BE2C (cell line): ENCODE data around the gene KCND3.

Source experiments
- DNase-seq: peaks from one replicate; pipeline ENCODE4 v3.0.0-alpha.2; 2020
- H3K27me3 ChIP-seq: fragments of 250-450 bp; sonication (Bioruptor Pico); 2 replicates; pipeline ENCODE4 v1.5.1; 2020; ENCODE audit warnings: mild to moderate bottlenecking
- H3K36me3 ChIP-seq: fragments of 250-450 bp; sonication (Bioruptor Pico); 2 replicates; pipeline ENCODE4 v1.5.1; 2020; ENCODE audit warnings: mild to moderate bottlenecking
- H3K4me1 ChIP-seq: fragments of 250-450 bp; sonication (Bioruptor Pico); 2 replicates; pipeline ENCODE4 v1.5.1; 2020
- H3K4me3 ChIP-seq: 2 replicates; pipeline ENCODE4 v1.5.1; 2011; ENCODE audit warnings: low read depth, low read length
- H3K9me3 ChIP-seq: fragments of 250-450 bp; sonication (Bioruptor Pico); 2 replicates; pipeline ENCODE4 v1.5.1; 2020
- CTCF ChIP-seq: IDR thresholded peaks from 2 replicates; pipeline ENCODE4 v1.5.1; 2012; ENCODE audit warnings: mild to moderate bottlenecking, low read depth, low read length

KCND3 gene

GRCh38 chr1:111851552-111851951, 137.9 kb downstream of the KCND3 start:
- H3K9me3 ChIP-seq, result no peaks in the 10 kb centered on the region; the same call in 1 of the 2 replicates
- H3K4me1 ChIP-seq, result no peaks in the 10 kb centered on the region
- H3K36me3 ChIP-seq, result no peaks in the 10 kb centered on the region
- no peak for DNase-seq
- no peak for TF ChIP-seq CTCF
- no peaks in the 10 kb centered on the region for H3K27me3 ChIP-seq
- no peak overlapping the region for H3K4me3 ChIP-seq

- Histone ChIP-seq H3K36me3 (no peaks in the 10 kb centered on the region), H3K9me3 (no peaks in the 10 kb centered on the region; the same call in 1 of the 2 replicates), H3K27me3 (no peaks in the 10 kb centered on the region), H3K4me1 (no peaks in the 10 kb centered on the region), H3K4me3 (no peak overlapping the region)
- DNase-seq, result no peak
- TF ChIP-seq CTCF, result no peak
Observed at GRCh38 chr1:111850109-111850508, 139.4 kb downstream of the KCND3 start.

- no peaks in the 10 kb centered on the region for H3K27me3 ChIP-seq
- no peak for DNase-seq
- no peaks in the 10 kb centered on the region for H3K4me1 ChIP-seq
- TF ChIP-seq CTCF, result no peak
- H3K4me3 ChIP-seq, result no peak overlapping the region
- H3K36me3 ChIP-seq, result no peaks in the 10 kb centered on the region
- no peaks in the 10 kb centered on the region; the same call in 1 of the 2 replicates for H3K9me3 ChIP-seq
Observed at GRCh38 chr1:111848852-111849545, 140.5 kb downstream of the KCND3 start.

GRCh38 chr1:111847466-111847865, 142.0 kb downstream of the KCND3 start:
- no peak for TF ChIP-seq CTCF
- Histone ChIP-seq H3K4me3 (no peak overlapping the region), H3K36me3 (no peaks in the 10 kb centered on the region), H3K27me3 (no peaks in the 10 kb centered on the region), H3K9me3 (no peaks in the 10 kb centered on the region; the same call in 1 of the 2 replicates), H3K4me1 (no peaks in the 10 kb centered on the region)
- no peak for DNase-seq

- H3K9me3 ChIP-seq, result no peaks in the 10 kb centered on the region; the same call in 1 of the 2 replicates
- no peaks in the 10 kb centered on the region for H3K4me1 ChIP-seq
- no peaks in the 10 kb centered on the region for H3K27me3 ChIP-seq
- TF ChIP-seq CTCF, result no peak
- no peak for DNase-seq
- H3K4me3 ChIP-seq, result no peak overlapping the region
- no peaks in the 10 kb centered on the region for H3K36me3 ChIP-seq
Observed at GRCh38 chr1:111846842-111847241, 142.6 kb downstream of the KCND3 start.

- no peak for DNase-seq
- H3K36me3 ChIP-seq, result no peaks in the 10 kb centered on the region
- H3K27me3 ChIP-seq, result no peaks in the 10 kb centered on the region
- no peaks in the 10 kb centered on the region for H3K4me1 ChIP-seq
- no peak overlapping the region for H3K4me3 ChIP-seq
- no peaks in the 10 kb centered on the region; the same call in 1 of the 2 replicates for H3K9me3 ChIP-seq
- TF ChIP-seq CTCF, result no peak
Observed at GRCh38 chr1:111843177-111843576, 146.3 kb downstream of the KCND3 start.
